ENCODE results near the gene TACR1. TPM values are rescaled to one million over a fixed set of nuclear protein-coding genes. Genes with fewer than 3 reads are reported as not detected.

TACR1 gene
- total and polyA plus RNA-seq, 2 of the 4 experiments (the other 2 are of a cell fraction), result under 0.01 to 0.09 TPM

GRCh38 chr2:75157435-75157834, 41.9 kb downstream of the TACR1 start:
- Histone ChIP-seq H4K91ac (ENCODE audit: insufficient read depth, low read depth, low read length) (no peak overlapping the region), H3K36me3 (ENCODE audit: control insufficient read depth, insufficient read depth, low read length) (no peaks in the 10 kb centered on the region), H3K4me1 (ENCODE audit: control insufficient read depth, insufficient read depth, low read length) (no peaks in the 10 kb centered on the region), H4K8ac (ENCODE audit: low read depth in 2 of 2, low read length in 2 of 2) (no peak overlapping the region), H3K14ac (replicated peaks; ENCODE audit: low read depth, low read length) (no peak overlapping the region), H2AFZ (replicated peaks; ENCODE audit: low read length, poor library complexity) (no peak overlapping the region), H3K79me1 (ENCODE audit: low read depth in 1 of 2, low read length in 2 of 2) (no peaks in the 10 kb centered on the region), H2AK9ac (replicated peaks; ENCODE audit: low read depth, low read length, poor library complexity) (no peak overlapping the region), H3K27me3 (ENCODE audit: control insufficient read depth, insufficient read depth, low read length) (no peaks in the 10 kb centered on the region; the same call in 1 of the 2 replicates), H3K9me3 (ENCODE audit: control insufficient read depth, insufficient read depth, low read length) (no peaks in the 10 kb centered on the region), H3K4me3 (ENCODE audit: insufficient read depth, low read depth, low read length) (no peak overlapping the region), H3K23ac (ENCODE audit: low read depth, low read length) (no peak overlapping the region), H4K5ac (ENCODE audit: low read depth, low read length) (no peak overlapping the region), H3K4me2 (ENCODE audit: low read depth, low read length) (no peak overlapping the region), H3K18ac (ENCODE audit: low read depth, low read length) (no peak overlapping the region), H3K56ac (ENCODE audit: extremely low read depth, insufficient read depth, low read length) (no peak overlapping the region), H3K27ac (ENCODE audit: insufficient read depth, low read length) (no peak overlapping the region), H2BK5ac (ENCODE audit: low read depth, low read length, poor library complexity, severe bottlenecking) (no peak overlapping the region), H4K20me1 (ENCODE audit: insufficient read depth, low read length) (no peaks in the 10 kb centered on the region), H2AK5ac (ENCODE audit: low read depth, low read length) (no peak overlapping the region), H2BK120ac (ENCODE audit: low read depth, low read length) (no peak overlapping the region), H2BK20ac (ENCODE audit: low read depth, low read length) (no peak overlapping the region), H3K4ac (ENCODE audit: low read depth, low read length) (no peak overlapping the region), H2BK15ac (ENCODE audit: low read depth, low read length) (no peak overlapping the region), H3K9ac (ENCODE audit: low read depth, low read length) (no peak overlapping the region), H3K9me1 (ENCODE audit: insufficient read depth, low read length) (no peaks in the 10 kb centered on the region)
- in situ Hi-C loops (cut with MboI; ENCODE audit: low sequenced_read_pairs) (no loop called here), intact Hi-C loops (cut with micrococcal nuclease) (loop anchor here (5.0 kb wide), 1 partner anchor 245 kb away; no protein-coding TSS in a partner anchor), dilution Hi-C loops (cut with HindIII; ENCODE audit: low sequenced_read_pairs, unreplicated experiment) (no loop called here)
- no TSS peak for BruUV-seq (replicated peaks)
- ATAC-seq (ENCODE audit: low read depth) (peak; percentile 64; the same call in 1 of the 2 replicates), DNase-seq (no peak)
- ChIA-PET POLR2A (ENCODE audit: unreplicated experiment) (no interaction called here), CTCF (interaction anchor here (1.2 kb wide), 2 partner anchors 16 to 18 kb away, joined by 3 to 4 read pairs; no protein-coding TSS in a partner anchor)
- peak; percentile 35 for TF ChIP-seq RAD21 (IDR thresholded peaks at IDR 0.05; ENCODE audit: low read length)
- TF ChIP-seq, protein P1, sequence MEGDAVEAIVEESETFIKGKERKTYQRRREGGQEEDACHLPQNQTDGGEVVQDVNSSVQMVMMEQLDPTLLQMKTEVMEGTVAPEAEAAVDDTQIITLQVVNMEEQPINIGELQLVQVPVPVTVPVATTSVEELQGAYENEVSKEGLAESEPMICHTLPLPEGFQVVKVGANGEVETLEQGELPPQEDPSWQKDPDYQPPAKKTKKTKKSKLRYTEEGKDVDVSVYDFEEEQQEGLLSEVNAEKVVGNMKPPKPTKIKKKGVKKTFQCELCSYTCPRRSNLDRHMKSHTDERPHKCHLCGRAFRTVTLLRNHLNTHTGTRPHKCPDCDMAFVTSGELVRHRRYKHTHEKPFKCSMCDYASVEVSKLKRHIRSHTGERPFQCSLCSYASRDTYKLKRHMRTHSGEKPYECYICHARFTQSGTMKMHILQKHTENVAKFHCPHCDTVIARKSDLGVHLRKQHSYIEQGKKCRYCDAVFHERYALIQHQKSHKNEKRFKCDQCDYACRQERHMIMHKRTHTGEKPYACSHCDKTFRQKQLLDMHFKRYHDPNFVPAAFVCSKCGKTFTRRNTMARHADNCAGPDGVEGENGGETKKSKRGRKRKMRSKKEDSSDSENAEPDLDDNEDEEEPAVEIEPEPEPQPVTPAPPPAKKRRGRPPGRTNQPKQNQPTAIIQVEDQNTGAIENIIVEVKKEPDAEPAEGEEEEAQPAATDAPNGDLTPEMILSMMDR (conservative IDR thresholded peaks at IDR 0.05; ENCODE audit: low read depth, low read length), result peak; percentile 24; the same call in 1 of the 2 replicates
- no peak for TF ChIP-seq ELK1 (IDR thresholded peaks at IDR 0.05; ENCODE audit: borderline replicate concordance, low read depth, low read length)
- peak; percentile 17; the same call in 1 of the 2 replicates for TF ChIP-seq SMC3 (IDR thresholded peaks at IDR 0.05; ENCODE audit: low read depth, low read length)
- TF ChIP-seq CEBPB (IDR thresholded peaks at IDR 0.05; ENCODE audit: low read depth, low read length), result no peak
- no peak for TF ChIP-seq BHLHE40 (IDR thresholded peaks at IDR 0.05; ENCODE audit: low read depth, low read length)
- TF ChIP-seq FOS (IDR thresholded peaks at IDR 0.05; ENCODE audit: low read depth, low read length), result no peak
- TF ChIP-seq CHD1 (IDR thresholded peaks at IDR 0.05; ENCODE audit: low read depth, low read length), result no peak
- TF ChIP-seq NFE2L2 (IDR thresholded peaks at IDR 0.05; ENCODE audit: low read depth, low read length), result no peak
- no peak for TF ChIP-seq MAFK (IDR thresholded peaks at IDR 0.05; ENCODE audit: low read depth, low read length)
